GM21528 (cell line): ENCODE measurements around the gene SFSWAP.
"Not testable (repeated sequence)": the region's sequence is repeated elsewhere in the genome, so short reads cannot be mapped to it uniquely, and the experiment has no call there.

Experiments used
- ATAC-seq: cut with Tn5 transposase; IDR thresholded peaks from one replicate; pipeline ENCODE4 v1.9.1; 2021; ENCODE audit warnings: mild to moderate bottlenecking, moderate library complexity; ENCODE audit not compliant: unreplicated experiment, low FRiP score

The SFSWAP gene

DNA sequence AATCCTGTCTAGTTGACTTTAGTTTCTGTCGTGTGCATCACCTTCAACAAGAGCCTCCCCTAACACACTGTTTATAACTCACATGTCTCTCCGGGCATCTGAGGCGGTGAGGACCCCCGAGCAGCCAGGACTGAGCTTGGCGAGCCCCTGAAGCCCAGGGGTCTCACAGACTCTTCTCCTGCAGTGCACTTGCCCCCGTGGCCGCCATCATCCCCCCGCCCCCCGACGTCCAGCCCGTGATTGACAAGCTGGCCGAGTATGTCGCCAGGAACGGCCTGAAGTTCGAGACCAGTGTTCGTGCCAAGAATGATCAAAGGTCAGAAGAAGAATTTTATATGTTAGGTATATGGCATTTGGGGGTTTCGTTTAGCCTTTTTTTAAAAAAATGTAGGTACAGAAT, 43.3 kb downstream of the SFSWAP start:
- no peak for ATAC-seq

- ATAC-seq = no peak
These were observed 44.6 kb downstream of the SFSWAP start for GRCh38 chr12:131755305-131756113.

GRCh38 chr12:131756441-131756840, 45.6 kb downstream of the SFSWAP start:
- ATAC-seq = no peak

DNA sequence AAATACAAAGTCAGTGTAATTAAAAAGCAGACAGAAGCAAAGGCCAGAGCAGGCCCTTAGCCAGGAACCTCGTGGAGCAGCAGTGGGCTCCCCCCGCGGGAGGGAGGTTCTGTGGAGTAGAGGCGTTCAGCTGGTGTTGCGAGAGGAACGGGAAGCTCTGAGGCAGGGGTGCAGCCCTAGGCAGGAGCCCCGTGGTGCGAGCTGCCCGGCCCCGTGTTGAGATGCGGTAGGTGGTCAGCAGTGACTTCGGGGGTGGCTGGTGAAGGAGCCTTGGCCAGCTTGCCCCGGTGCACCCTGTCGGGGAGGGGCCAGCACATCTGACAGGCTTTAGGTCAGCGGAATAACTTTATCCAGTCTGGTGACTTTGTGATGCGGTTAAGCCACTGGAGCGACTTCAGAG, 46.2 kb downstream of the SFSWAP start:
- no peak for ATAC-seq

DNA sequence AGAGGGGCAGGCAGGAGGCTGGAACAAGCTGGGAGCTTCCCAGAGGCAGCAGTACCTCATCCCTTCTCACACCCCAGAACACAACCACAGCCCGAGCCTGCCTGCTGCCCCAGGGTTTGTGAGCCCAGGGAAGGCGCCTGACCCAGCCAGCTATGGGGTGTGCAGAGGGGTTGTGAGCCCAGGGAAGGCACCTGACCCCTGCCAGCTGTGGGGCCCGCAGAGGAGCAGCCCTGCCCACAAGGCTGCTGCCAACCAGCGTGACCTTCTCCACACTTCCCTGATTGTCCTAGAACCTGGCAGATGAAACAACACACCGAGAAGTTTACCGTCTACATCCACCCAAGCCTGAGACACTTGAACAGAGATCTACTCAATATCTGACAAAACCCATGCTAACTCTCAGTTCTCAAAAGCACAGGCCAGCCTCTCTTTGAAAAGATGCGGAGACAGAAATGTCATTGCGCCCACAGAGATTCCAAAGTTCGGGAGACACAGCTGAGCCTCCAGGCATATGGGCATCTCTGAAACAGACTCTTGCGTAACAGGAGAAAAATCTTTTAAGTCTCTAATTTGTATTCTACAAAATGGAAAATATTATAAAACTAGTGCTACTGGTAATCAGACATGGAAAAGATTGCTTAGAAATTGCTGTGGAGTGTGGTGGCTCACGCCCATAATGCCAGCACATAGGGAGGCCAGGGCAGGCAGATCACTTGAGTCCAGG, 47.3 kb downstream of the SFSWAP start:
- ATAC-seq = no peak

- ATAC-seq = no peak
These were observed 48.3 kb downstream of the SFSWAP start for GRCh38 chr12:131759176-131759575.

DNA sequence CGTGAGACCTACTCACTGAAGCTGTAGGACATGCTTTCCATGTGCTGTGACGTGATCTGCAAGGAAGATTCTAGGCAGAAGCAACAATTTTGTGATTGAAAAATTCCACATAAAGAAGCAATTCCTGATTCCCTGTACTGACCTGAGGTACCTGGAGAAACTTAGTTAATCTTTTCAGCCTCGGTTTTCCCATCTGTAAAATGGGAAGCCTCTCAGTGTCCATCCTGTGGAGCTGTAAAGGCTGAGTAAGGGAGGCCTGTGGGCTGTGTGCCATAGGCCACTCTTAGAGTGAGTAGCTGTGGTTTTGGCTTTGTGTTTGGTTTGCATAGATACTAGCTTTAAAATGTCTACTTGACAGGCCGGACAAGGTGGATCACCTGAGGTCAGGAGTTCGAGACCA, 50.7 kb downstream of the SFSWAP start:
- ATAC-seq = no peak

DNA sequence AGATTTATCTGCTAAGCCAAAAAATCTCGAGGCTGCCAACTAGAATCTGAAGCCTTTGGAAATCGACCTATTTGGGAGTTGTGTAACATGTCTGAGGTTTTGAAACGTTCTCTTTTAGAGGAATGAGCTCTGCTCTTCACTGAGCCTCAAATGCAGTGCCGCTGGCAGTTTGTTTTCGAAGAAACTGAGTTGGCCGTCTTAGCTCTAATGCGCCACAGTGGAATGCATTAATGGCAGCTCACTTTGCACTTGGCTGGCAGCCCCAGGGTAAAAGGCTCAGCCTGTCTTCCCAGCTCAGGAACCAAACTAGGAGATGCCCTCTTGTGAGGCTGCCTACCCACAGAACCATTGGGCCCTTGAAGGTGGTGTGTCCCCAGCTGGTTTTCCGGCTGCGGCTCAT, 53.8 kb downstream of the SFSWAP start:
- ATAC-seq = no peak

DNA sequence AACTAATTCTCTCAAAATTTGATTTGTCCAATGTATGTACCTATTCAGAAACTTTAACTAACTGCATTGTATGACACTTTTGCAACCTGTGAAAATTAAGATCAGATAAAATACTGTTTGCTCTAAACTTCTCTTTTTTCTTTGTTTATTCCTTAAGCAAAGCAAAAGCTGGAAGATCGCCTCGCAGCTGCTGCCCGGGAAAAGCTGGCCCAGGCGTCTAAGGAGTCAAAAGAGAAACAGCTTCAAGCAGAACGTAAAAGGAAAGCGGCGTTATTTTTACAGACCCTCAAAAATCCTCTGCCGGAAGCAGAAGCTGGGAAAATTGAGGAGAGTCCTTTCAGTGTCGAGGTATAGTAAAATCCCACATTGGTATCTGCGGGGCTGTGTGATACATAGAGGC, 55.1 kb downstream of the SFSWAP start:
- ATAC-seq = no peak

DNA sequence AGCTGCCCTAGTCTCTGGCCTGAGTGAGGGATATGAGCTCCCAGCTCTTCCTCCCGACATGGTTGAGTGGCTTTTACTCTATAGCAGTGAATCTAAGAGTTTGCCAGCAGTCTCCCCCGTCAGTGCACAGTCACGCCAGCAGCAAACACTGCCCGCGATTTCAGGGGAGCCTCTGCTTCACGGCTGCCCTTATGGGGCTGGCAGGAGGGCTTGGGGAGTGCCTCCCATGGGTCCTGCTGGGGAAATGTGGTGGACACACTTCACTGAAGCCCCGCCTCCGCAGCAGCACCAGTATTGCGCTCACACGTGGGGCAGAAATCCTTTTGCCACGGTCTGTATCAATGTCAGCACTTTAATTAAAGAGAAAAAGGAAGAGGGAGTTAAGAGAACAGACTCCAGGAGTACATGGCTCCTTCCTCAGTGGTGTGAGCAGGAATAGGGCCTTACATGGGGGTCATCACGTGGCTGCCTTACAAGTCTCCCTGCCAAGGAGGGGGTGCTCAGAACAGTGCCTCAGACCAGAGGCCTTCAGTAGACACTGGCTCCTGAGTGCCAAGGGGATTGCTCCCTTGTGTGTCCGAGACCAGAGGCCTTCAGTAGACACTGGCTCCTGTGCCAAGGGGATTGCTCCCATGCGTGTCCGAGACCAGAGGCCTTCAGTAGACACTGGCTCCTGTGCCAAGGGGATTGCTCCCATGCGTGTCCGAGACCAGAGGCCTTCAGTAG, 55.7 kb downstream of the SFSWAP start:
- ATAC-seq = no peak

- no peak for ATAC-seq
These were observed 59.2 kb downstream of the SFSWAP start for GRCh38 chr12:131770120-131770519.

DNA sequence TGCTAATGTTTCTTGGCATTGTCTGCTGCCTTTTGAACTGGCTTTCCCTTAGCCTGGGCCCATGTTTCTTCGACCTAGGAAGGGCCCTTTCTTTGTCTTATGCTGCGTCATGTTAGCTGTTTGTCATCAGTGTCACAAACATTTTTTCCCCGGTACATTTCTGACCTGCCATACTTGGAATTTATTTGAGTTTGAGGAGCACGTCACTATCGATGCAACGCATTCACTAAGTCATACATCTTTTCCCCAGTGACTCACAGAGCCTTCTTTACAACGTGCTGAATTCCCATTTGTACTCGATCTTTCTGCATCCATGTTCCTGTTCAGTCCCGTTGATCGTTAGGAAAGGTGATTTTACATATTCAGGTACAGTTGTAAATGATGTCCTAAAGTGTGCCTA, 61.1 kb downstream of the SFSWAP start:
- ATAC-seq = no peak

GRCh38 chr12:131773582-131774221, 62.8 kb downstream of the SFSWAP start:
- peak; percentile 80 for ATAC-seq

GRCh38 chr12:131774576-131775391, 63.9 kb downstream of the SFSWAP start:
- no peak for ATAC-seq

DNA sequence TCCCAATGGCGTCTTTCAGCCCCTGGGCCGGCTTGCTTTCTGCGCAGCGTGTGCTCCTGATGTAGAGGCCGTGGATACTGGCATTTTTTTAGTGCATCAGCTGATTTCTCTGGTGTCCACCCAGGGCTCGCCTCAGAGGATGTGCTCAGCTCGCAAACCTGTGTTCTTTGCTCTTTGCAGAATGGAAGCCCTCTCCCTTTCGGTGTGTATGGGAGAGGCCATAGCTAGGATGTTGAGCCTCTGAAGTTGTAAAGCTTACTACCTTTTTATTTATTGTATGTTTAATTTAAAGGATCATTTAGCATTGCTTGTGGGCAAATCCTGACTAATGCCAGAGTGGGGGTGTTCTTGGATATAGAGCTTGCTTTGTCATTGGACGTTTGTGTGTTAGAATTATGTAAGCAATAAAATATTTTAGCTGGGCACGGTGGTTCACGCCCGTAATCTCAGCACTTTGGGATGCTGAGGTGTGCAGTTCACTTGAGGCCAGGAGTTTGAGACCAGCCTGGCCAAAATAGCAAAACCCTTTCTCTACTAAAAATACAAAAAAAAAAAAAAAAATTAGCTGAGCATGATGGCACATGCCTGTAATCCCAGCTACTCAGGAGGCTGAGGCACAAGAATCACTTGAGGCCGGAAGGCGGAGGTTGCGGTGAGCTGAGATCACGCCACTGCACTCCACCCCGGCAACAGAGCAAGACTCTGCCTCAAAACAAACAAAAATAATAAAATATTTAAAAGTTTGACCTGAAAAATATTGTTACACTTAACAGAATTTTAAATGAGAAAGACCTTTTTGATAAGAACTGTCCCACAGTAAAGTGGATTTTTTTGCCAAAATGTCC, 64.7 kb downstream of the SFSWAP start:
- no peak for ATAC-seq

- no peak for ATAC-seq
These were observed 65.5 kb downstream of the SFSWAP start for GRCh38 chr12:131776237-131776889.

DNA sequence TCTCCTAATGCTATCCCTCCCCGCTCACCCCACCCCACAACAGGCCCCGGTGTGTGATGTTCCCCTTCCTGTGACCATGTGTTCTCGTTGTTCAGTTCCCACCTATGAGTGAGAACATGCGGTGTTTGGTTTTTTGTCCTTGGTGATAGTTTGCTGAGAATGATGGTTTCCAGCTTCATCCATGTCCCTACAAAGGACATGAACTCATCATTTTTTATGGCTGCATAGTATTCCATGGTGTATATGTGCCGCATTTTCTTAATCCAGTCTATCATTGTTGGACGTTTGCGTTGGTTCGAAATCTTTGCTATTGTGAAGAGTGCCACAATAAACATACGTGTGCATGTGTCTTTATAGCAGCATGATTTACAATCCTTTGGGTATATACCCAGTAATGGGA, 66.4 kb downstream of the SFSWAP start:
- ATAC-seq = not testable (repeated sequence)

DNA sequence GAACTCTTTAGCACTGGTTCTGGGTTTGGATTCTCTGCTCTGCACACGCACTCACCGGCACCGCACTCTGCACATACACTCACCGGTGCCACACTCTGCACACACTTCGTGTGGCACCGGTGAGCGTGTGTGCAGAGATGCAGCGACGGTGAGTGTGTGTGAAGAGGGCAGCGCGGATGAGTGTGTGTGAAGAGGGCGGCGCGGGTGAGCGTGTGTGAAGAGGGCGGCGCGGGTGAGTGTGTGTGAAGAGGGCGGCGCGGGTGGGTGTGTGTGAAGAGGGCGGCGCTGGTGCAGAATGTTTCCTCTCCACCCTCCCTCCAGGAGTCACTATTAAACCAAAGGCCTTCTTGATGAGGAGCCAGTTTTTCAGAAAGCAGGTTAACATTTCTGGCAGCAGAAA, 68.1 kb downstream of the SFSWAP start:
- ATAC-seq = no peak

DNA sequence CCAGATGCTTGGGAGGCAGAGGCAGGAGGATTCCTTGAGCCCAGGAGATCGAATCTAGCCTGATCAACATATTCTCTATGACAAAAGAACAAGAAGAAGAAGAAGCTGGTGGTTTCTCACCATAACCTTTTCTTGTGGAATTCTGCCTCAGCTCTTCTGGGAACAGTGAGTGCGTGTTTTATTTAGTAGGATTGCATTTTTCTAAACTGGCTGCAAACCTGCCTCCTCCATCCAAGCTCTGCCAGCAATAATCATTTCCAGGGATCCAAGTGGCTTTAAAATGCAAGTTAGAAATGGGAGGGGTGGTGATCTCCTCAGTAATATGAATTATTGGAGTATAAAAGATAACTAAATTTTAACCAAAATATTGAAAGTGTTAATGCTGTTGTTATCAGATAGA, 71.2 kb downstream of the SFSWAP start:
- no peak for ATAC-seq
